ENCODE measurements around the gene ARHGAP10.
"Not testable (repeated sequence)": the region's sequence is repeated elsewhere in the genome, so short reads cannot be mapped to it uniquely, and the experiment has no call there.

The ARHGAP10 gene

GRCh38 chr4:147772056-147772455 is 40.2 kb downstream of the ARHGAP10 start:
- no peak for DNase-seq

- DNase-seq = no peak
Measured at GRCh38 chr4:147772459-147772969, 40.6 kb downstream of the ARHGAP10 start.

- DNase-seq = no peak
Measured at GRCh38 chr4:147773261-147774184, 41.6 kb downstream of the ARHGAP10 start.

- DNase-seq = no peak
Measured at GRCh38 chr4:147776716-147777115, 44.8 kb downstream of the ARHGAP10 start.

GRCh38 chr4:147777456-147778091 is 45.7 kb downstream of the ARHGAP10 start:
- DNase-seq = no peak

GRCh38 chr4:147778942-147779341 is 47.1 kb downstream of the ARHGAP10 start:
- no peak for DNase-seq

GRCh38 chr4:147779451-147779850 is 47.6 kb downstream of the ARHGAP10 start:
- no peak for DNase-seq

GRCh38 chr4:147780137-147780777 is 48.4 kb downstream of the ARHGAP10 start:
- no peak for DNase-seq

- DNase-seq = peak; percentile 46
Measured at GRCh38 chr4:147782087-147782781, 50.3 kb downstream of the ARHGAP10 start.

- no peak for DNase-seq
Measured at GRCh38 chr4:147785129-147785528, 53.2 kb downstream of the ARHGAP10 start.

- no peak for DNase-seq
Measured at GRCh38 chr4:147786031-147786430, 54.1 kb downstream of the ARHGAP10 start.

- DNase-seq = no peak
Measured at GRCh38 chr4:147786531-147786930, 54.6 kb downstream of the ARHGAP10 start.

- no peak for DNase-seq
Measured at GRCh38 chr4:147787204-147787603, 55.3 kb downstream of the ARHGAP10 start.

- DNase-seq = no peak
Measured at GRCh38 chr4:147788791-147789190, 56.9 kb downstream of the ARHGAP10 start.

- no peak for DNase-seq
Measured at GRCh38 chr4:147789596-147789995, 57.7 kb downstream of the ARHGAP10 start.

GRCh38 chr4:147790412-147790811 is 58.5 kb downstream of the ARHGAP10 start:
- DNase-seq = no peak

GRCh38 chr4:147791341-147791740 is 59.5 kb downstream of the ARHGAP10 start:
- no peak for DNase-seq

GRCh38 chr4:147791865-147792264 is 60.0 kb downstream of the ARHGAP10 start:
- no peak for DNase-seq

GRCh38 chr4:147793569-147794313 is 61.9 kb downstream of the ARHGAP10 start:
- peak; percentile 80 for DNase-seq

- DNase-seq = peak; percentile 48
Measured at GRCh38 chr4:147794314-147794680, 62.4 kb downstream of the ARHGAP10 start.

- peak; percentile 63 for DNase-seq
Measured at GRCh38 chr4:147794787-147795413, 63.0 kb downstream of the ARHGAP10 start.

- not testable (repeated sequence) for DNase-seq
Measured at GRCh38 chr4:147799057-147799456, 67.2 kb downstream of the ARHGAP10 start.

Measured in activated CD4-positive, alpha-beta T cell treated with anti-CD3 and anti-CD28 coated beads, Interleukin-10, Interleukin-2, amounts not matched to agents 100 ng/mL and 50 ng/mL, durations not matched to agents 16 hours and 8 hours (primary cell).